GM23338 (cell line): ENCODE measurements around the gene ARPC2.

Experiments used
- CREB1 ChIP-seq: fragments of 250-450 bp; sonication (Bioruptor Pico); IDR thresholded peaks from 2 replicates; pipeline ENCODE4 v1.5.0; 2020; ENCODE audit warnings: low read depth, mild to moderate bottlenecking, moderate library complexity
- CTCF ChIP-seq, 2 experiments: fragments of 200-600 bp in 1 of 2; sonication (generic) in 1 of 2; conservative IDR thresholded peaks; 2 replicates each; pipeline versions ENCODE4 v1.5.1 to v1.6.1; 2016 to 2017; ENCODE audit warnings: antibody characterized with exemption in 2 of 2, low read depth in 2 of 2, mild to moderate bottlenecking in 2 of 2, moderate library complexity in 1 of 2
- EZH2 ChIP-seq: fragments of 200-600 bp; sonication (generic); IDR thresholded peaks from one replicate; pipeline ENCODE4 v1.8.0; 2017; ENCODE audit warnings: antibody characterized with exemption, mild to moderate bottlenecking, low read depth; ENCODE audit not compliant: unreplicated experiment
- EZH2phosphoT487 ChIP-seq: fragments of 200-600 bp; sonication (generic); IDR thresholded peaks from one replicate; pipeline ENCODE4 v1.8.1; 2018; ENCODE audit warnings: antibody characterized with exemption; ENCODE audit not compliant: unreplicated experiment
- JUNB ChIP-seq: IDR thresholded peaks from one replicate; pipeline ENCODE4 v1.6.1; 2016; ENCODE audit warnings: antibody characterized with exemption; ENCODE audit not compliant: unreplicated experiment
- NANOG ChIP-seq: IDR thresholded peaks from 2 replicates; pipeline ENCODE4 v1.6.1; 2016; ENCODE audit warnings: antibody characterized with exemption, borderline replicate concordance
- POLR2AphosphoS5 ChIP-seq: IDR thresholded peaks from 2 replicates; pipeline ENCODE4 v1.6.1; 2016; ENCODE audit warnings: antibody characterized with exemption, low read depth
- STAT1 ChIP-seq: IDR thresholded peaks from one replicate; pipeline ENCODE4 v1.6.1; 2016; ENCODE audit warnings: antibody characterized with exemption; ENCODE audit not compliant: unreplicated experiment
- ZNF331 ChIP-seq: fragments of 250-450 bp; sonication (Bioruptor Pico); IDR thresholded peaks from 2 replicates; pipeline ENCODE4 v1.5.0; 2020; ENCODE audit warnings: low read depth, mild to moderate bottlenecking, moderate library complexity
- TF ChIP-seq, protein P1 (sequence below): IDR thresholded peaks from one replicate; pipeline ENCODE4 v1.6.1; 2018; ENCODE audit warnings: antibody characterized with exemption; ENCODE audit not compliant: unreplicated experiment
- TF ChIP-seq, protein P2 (sequence below): IDR thresholded peaks from 2 replicates; pipeline ENCODE4 v1.6.1; 2016; ENCODE audit warnings: antibody characterized with exemption

GRCh38 chr2:218289639-218290315 lies 72.8 kb downstream of the ARPC2 start:
- TF ChIP-seq CTCF (conservative IDR thresholded peaks at IDR 0.05; ENCODE audit: low read depth in 2 of 2), result no peak
- TF ChIP-seq JUNB, result no peak
- no peak for TF ChIP-seq POLR2AphosphoS5
- TF ChIP-seq EZH2phosphoT487, result no peak
- TF ChIP-seq CREB1 (CRISPR knock-in tag), result no peak
- TF ChIP-seq EZH2, result no peak
- TF ChIP-seq, protein P1, sequence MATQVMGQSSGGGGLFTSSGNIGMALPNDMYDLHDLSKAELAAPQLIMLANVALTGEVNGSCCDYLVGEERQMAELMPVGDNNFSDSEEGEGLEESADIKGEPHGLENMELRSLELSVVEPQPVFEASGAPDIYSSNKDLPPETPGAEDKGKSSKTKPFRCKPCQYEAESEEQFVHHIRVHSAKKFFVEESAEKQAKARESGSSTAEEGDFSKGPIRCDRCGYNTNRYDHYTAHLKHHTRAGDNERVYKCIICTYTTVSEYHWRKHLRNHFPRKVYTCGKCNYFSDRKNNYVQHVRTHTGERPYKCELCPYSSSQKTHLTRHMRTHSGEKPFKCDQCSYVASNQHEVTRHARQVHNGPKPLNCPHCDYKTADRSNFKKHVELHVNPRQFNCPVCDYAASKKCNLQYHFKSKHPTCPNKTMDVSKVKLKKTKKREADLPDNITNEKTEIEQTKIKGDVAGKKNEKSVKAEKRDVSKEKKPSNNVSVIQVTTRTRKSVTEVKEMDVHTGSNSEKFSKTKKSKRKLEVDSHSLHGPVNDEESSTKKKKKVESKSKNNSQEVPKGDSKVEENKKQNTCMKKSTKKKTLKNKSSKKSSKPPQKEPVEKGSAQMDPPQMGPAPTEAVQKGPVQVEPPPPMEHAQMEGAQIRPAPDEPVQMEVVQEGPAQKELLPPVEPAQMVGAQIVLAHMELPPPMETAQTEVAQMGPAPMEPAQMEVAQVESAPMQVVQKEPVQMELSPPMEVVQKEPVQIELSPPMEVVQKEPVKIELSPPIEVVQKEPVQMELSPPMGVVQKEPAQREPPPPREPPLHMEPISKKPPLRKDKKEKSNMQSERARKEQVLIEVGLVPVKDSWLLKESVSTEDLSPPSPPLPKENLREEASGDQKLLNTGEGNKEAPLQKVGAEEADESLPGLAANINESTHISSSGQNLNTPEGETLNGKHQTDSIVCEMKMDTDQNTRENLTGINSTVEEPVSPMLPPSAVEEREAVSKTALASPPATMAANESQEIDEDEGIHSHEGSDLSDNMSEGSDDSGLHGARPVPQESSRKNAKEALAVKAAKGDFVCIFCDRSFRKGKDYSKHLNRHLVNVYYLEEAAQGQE, result no peak
- no peak for TF ChIP-seq STAT1
- TF ChIP-seq NANOG, result no peak
- TF ChIP-seq, protein P2, sequence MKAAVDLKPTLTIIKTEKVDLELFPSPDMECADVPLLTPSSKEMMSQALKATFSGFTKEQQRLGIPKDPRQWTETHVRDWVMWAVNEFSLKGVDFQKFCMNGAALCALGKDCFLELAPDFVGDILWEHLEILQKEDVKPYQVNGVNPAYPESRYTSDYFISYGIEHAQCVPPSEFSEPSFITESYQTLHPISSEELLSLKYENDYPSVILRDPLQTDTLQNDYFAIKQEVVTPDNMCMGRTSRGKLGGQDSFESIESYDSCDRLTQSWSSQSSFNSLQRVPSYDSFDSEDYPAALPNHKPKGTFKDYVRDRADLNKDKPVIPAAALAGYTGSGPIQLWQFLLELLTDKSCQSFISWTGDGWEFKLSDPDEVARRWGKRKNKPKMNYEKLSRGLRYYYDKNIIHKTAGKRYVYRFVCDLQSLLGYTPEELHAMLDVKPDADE, result no peak
- TF ChIP-seq ZNF331 (CRISPR knock-in tag), result no peak
